ENCODE measurements around the gene NEDD4L. TPM values are rescaled to one million over a fixed set of nuclear protein-coding genes. Genes with fewer than 3 reads are reported as not detected.
"Not testable (repeated sequence)": the region's sequence is repeated elsewhere in the genome, so short reads cannot be mapped to it uniquely, and the experiment has no call there.

The NEDD4L gene
- total RNA-seq, 2 experiments from 2014 or later: 11.2 to 13.7 TPM

GRCh38 chr18:58280191-58280590 is 236.2 kb downstream of the NEDD4L start:
- ATAC-seq (ENCODE audit: poor library complexity) (no peak), DNase-seq (no peak)
- no peak overlapping the region for H3K27ac ChIP-seq (ENCODE audit: low read depth in 1 of 2, low read length in 2 of 2)
- H3K27ac Mint-ChIP-seq: no peak overlapping the region
- H3K9me3 ChIP-seq (ENCODE audit: control insufficient read depth in 1 of 2, insufficient read depth in 1 of 2, low read length in 2 of 2): no peaks in the 10 kb centered on the region
- no peaks in the 10 kb centered on the region for H3K36me3 ChIP-seq (ENCODE audit: insufficient read depth, low read length)
- H3K4me1 ChIP-seq (ENCODE audit: insufficient read depth, low read length): no peaks in the 10 kb centered on the region
- ChIA-PET POLR2A (no interaction called here), CTCF (no interaction called here)
- no peaks in the 10 kb centered on the region for H3K27me3 Mint-ChIP-seq
- TF ChIP-seq CTCF (IDR thresholded peaks at IDR 0.05): no peak
- H3K36me3 Mint-ChIP-seq (ENCODE audit: low read depth): no peaks in the 10 kb centered on the region
- intact Hi-C loops (cut with DNase I, micrococcal nuclease): no loop called here
- no peaks in the 10 kb centered on the region for H3K4me1 Mint-ChIP-seq (ENCODE audit: low read depth)
- H3K27me3 ChIP-seq (ENCODE audit: control insufficient read depth in 1 of 2, insufficient read depth in 2 of 2, low read length in 2 of 2): no peaks in the 10 kb centered on the region
- no peaks in the 10 kb centered on the region for H3K9me3 Mint-ChIP-seq
- H3K4me3 Mint-ChIP-seq: no peak overlapping the region
- H3K4me3 ChIP-seq (ENCODE audit: low read length): no peak overlapping the region

GRCh38 chr18:58282872-58283271 is 238.8 kb downstream of the NEDD4L start:
- H3K36me3 Mint-ChIP-seq (ENCODE audit: low read depth); H3K27me3 Mint-ChIP-seq; H3K9me3 ChIP-seq (ENCODE audit: control insufficient read depth in 1 of 2, insufficient read depth in 1 of 2, low read length in 2 of 2); H3K4me3 ChIP-seq (ENCODE audit: low read length); H3K4me1 Mint-ChIP-seq (ENCODE audit: low read depth); CTCF ChIA-PET; H3K9me3 Mint-ChIP-seq; ATAC-seq (ENCODE audit: poor library complexity); H3K36me3 ChIP-seq (ENCODE audit: insufficient read depth, low read length); H3K4me3 Mint-ChIP-seq; DNase-seq; H3K27ac ChIP-seq (ENCODE audit: low read depth in 1 of 2, low read length in 2 of 2); H3K27me3 ChIP-seq (ENCODE audit: control insufficient read depth in 1 of 2, insufficient read depth in 2 of 2, low read length in 2 of 2); H3K4me1 ChIP-seq (ENCODE audit: insufficient read depth, low read length); H3K27ac Mint-ChIP-seq; POLR2A ChIA-PET; intact Hi-C loops (cut with DNase I, micrococcal nuclease): not testable (repeated sequence)

DNA sequence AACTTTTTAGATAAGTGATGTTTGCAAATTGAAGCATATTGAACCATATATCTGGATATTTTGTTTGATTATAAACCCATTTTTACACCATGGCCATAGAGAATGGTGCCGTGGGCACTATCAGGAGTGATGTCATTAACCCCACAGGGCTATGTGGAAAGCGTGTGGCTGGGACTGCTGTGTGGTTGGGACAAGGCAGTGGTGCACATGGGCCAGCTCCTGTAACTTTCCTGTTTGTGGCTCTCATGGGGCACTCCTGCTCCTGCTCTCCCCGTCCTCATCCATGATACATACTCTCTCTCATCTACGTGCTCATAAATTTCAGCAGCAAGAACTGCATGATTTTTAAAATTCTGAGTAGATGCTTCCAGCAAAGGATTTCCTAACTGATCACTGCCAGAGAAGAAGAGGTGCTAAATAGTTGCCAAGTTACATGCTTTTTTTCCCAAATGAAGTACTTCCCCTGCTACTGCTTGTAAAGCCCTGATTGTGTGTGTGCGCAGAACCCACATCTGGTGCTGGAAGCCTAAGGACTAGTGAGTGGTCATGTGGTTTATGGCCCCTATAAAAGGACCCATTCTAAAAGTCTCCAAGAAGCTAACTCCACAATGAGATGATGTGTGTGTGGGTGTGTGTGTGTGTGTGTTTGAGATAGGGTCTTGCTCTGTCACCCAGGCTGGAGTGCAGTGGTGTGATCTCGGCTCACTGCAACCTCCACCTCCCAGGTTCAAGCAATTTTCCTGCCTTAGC is 240.8 kb downstream of the NEDD4L start:
- Mint-ChIP-seq H3K9me3 (no peaks in the 10 kb centered on the region), H3K4me1 (ENCODE audit: low read depth) (no peaks in the 10 kb centered on the region), H3K27me3 (peaks cover 3% of the 10 kb centered on the region), H3K27ac (no peak overlapping the region), H3K4me3 (no peak overlapping the region), H3K36me3 (ENCODE audit: low read depth) (no peaks in the 10 kb centered on the region)
- ChIA-PET POLR2A (interaction anchor here (1.0 kb wide), 1 partner anchor 8 kb away, joined by 3 read pairs; no protein-coding TSS in a partner anchor), CTCF (no interaction called here)
- intact Hi-C loops (cut with DNase I, micrococcal nuclease): no loop called here
- no peak for TF ChIP-seq CTCF (IDR thresholded peaks at IDR 0.05)
- H3K4me1 ChIP-seq (ENCODE audit: insufficient read depth, low read length): no peaks in the 10 kb centered on the region
- no peaks in the 10 kb centered on the region for H3K27me3 ChIP-seq (ENCODE audit: control insufficient read depth in 1 of 2, insufficient read depth in 2 of 2, low read length in 2 of 2)
- DNase-seq (no peak), ATAC-seq (ENCODE audit: poor library complexity) (no peak)
- H3K9me3 ChIP-seq (ENCODE audit: control insufficient read depth in 1 of 2, insufficient read depth in 1 of 2, low read length in 2 of 2): no peaks in the 10 kb centered on the region
- H3K27ac ChIP-seq (ENCODE audit: low read depth in 1 of 2, low read length in 2 of 2): no peak overlapping the region
- H3K4me3 ChIP-seq (ENCODE audit: low read length): no peak overlapping the region
- no peaks in the 10 kb centered on the region for H3K36me3 ChIP-seq (ENCODE audit: insufficient read depth, low read length)

All from CD4-positive, alpha-beta T cell (primary cell).